HEK293T (cell line): ENCODE data around the gene NLRP1.

ENCODE experiments used
- ARNT ChIP-seq: fragments of 450-650 bp; IDR thresholded peaks from 2 replicates; pipeline ENCODE4 v1.6.1; 2017; ENCODE audit warnings: mild to moderate bottlenecking
- BHLHE40 ChIP-seq: fragments of 450-650 bp; IDR thresholded peaks from 2 replicates; pipeline ENCODE4 v1.6.1; 2016; ENCODE audit warnings: mild to moderate bottlenecking, moderate library complexity, borderline replicate concordance
- CTBP1 ChIP-seq: fragments of 450-650 bp; IDR thresholded peaks from 2 replicates; pipeline ENCODE4 v1.6.1; 2016; ENCODE audit warnings: borderline replicate concordance
- ELF4 ChIP-seq: fragments of 450-650 bp; IDR thresholded peaks from 2 replicates; pipeline ENCODE4 v1.6.1; 2017; ENCODE audit warnings: antibody characterized with exemption
- FOXA1 ChIP-seq: fragments of 450-650 bp; IDR thresholded peaks from 2 replicates; pipeline ENCODE4 v1.6.1; 2016; ENCODE audit warnings: mild to moderate bottlenecking
- FOXM1 ChIP-seq: fragments of 450-650 bp; IDR thresholded peaks from 2 replicates; pipeline ENCODE4 v1.6.1; 2017; ENCODE audit warnings: mild to moderate bottlenecking, borderline replicate concordance
- HDGF ChIP-seq: fragments of 450-650 bp; IDR thresholded peaks from 2 replicates; pipeline ENCODE4 v1.6.1; 2017; ENCODE audit warnings: antibody characterized with exemption, borderline replicate concordance
- NFRKB ChIP-seq: fragments of 450-650 bp; IDR thresholded peaks from 2 replicates; pipeline ENCODE4 v1.6.1; 2016; ENCODE audit warnings: mild to moderate bottlenecking, moderate library complexity
- PKNOX1 ChIP-seq: fragments of 450-650 bp; IDR thresholded peaks from 2 replicates; pipeline ENCODE4 v1.6.1; 2016
- SP1 ChIP-seq: fragments of 450-650 bp; IDR thresholded peaks from 2 replicates; pipeline ENCODE4 v1.6.1; 2017
- TARDBP ChIP-seq: fragments of 450-650 bp; IDR thresholded peaks from 2 replicates; pipeline ENCODE4 v1.6.1; 2016

DNA sequence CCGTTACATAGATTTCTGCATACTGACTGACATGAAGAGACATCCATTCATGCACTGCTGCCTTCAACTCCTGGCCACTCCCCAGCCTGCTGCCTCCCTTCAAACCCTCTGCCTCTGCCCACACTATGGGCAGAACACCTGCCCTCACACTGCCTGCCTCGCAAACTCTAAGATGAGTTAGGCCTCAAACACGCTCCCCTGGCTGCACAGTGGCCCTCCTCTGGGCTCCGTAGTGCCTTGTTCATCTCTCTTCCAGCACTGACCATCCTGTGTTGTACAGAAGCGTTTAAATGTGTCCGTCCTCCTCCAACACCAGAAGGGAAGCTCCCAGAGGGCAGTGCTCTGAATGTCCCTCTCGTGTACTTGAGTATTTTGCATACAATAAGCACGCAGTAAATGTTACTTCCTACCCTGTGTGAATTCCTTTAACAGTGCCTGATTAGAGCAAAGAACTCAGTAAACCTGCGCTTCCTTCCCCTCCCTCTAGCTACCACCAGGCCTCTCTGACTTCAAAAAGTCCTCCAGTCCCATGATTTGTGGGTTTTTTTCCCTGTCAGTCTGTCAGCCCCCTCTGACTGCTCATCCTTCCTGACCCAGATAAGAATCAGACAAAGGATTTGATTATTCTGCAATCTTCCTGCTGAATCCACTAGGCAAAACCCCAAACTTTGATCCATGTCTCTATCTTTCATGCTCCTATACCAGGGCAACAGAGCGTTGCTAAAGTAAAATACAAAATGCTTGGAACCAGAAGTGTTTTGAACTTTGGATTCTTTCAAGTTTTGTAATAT lies 119.4 kb downstream of the NLRP1 start:
- TF ChIP-seq TARDBP (no peak), FOXA1 (no peak), ARNT (no peak), FOXM1 (no peak), HDGF (no peak), PKNOX1 (no peak), SP1 (no peak), CTBP1 (no peak), NFRKB (no peak), BHLHE40 (no peak), ELF4 (no peak)
